GM12875 (cell line): ENCODE results near the gene C3orf22.
"Not testable (repeated sequence)": the region's sequence is repeated elsewhere in the genome, so short reads cannot be mapped to it uniquely, and the experiment has no call there.

Experiments
- H3K4me3 ChIP-seq: one replicate; pipeline ENCODE4 v1.5.1; 2011; ENCODE audit warnings: low read depth, low read length, control low read depth
- CTCF ChIP-seq: IDR thresholded peaks from 2 replicates; pipeline ENCODE4 v1.5.1; 2011; ENCODE audit warnings: low read depth, mild to moderate bottlenecking, control low read depth, inconsistent platforms, low read length, moderate library complexity, borderline replicate concordance; ENCODE audit not compliant: insufficient read depth

C3orf22 gene

GRCh38 chr3:126558336-126559071 is at the start of gene C3orf22:
TSS of gene C3orf22 (minus strand) at chr3:126558932. CDS start at chr3:126553390, 5,542 bp downstream.
- TF ChIP-seq CTCF, result no peak
- no peak within 1 kb of the TSS for H3K4me3 ChIP-seq

- no peak overlapping the region for H3K4me3 ChIP-seq
- TF ChIP-seq CTCF, result no peak
These were observed 48.6 kb upstream of the C3orf22 start for GRCh38 chr3:126607214-126607908.

- no peak overlapping the region for H3K4me3 ChIP-seq
- no peak for TF ChIP-seq CTCF
These were observed 47.3 kb upstream of the C3orf22 start for GRCh38 chr3:126606001-126606400.

- H3K4me3 ChIP-seq, result no peak overlapping the region
- TF ChIP-seq CTCF, result no peak
These were observed 46.0 kb upstream of the C3orf22 start for GRCh38 chr3:126604691-126605090.

- no peak overlapping the region for H3K4me3 ChIP-seq
- no peak for TF ChIP-seq CTCF
These were observed 40.4 kb upstream of the C3orf22 start for GRCh38 chr3:126599101-126599500.

- not testable (repeated sequence) for H3K4me3 ChIP-seq
These were observed 36.7 kb upstream of the C3orf22 start for GRCh38 chr3:126595479-126595878.

GRCh38 chr3:126591515-126591914 is 32.8 kb upstream of the C3orf22 start:
- H3K4me3 ChIP-seq, result not testable (repeated sequence)

- no peak overlapping the region for H3K4me3 ChIP-seq
- TF ChIP-seq CTCF, result no peak
These were observed 23.6 kb upstream of the C3orf22 start for GRCh38 chr3:126582311-126582710.
